ENCODE measurements around the gene TTC31.

Gene TTC31

GRCh38 chr2:74527741-74528140 lies 44.9 kb downstream of the TTC31 start:
- DNase-seq = no peak

GRCh38 chr2:74528600-74529356 lies 45.9 kb downstream of the TTC31 start:
- no peak for DNase-seq

- DNase-seq = peak; percentile 98 to 100
Measured at GRCh38 chr2:74529357-74530238, 46.7 kb downstream of the TTC31 start, which contains the start of the genes AUP1 and HTRA2. Gene AUP1 (minus strand): TSS chr2:74529706. CDS start chr2:74529629, 77 bp downstream. Gene HTRA2 (plus strand): TSS chr2:74529933. CDS start chr2:74530007, 74 bp downstream.

GRCh38 chr2:74530239-74531187 lies 47.6 kb downstream of the TTC31 start:
- peak; percentile 38 to 64 for DNase-seq

- no peak for DNase-seq
Measured at GRCh38 chr2:74531666-74532065, 48.8 kb downstream of the TTC31 start.

GRCh38 chr2:74532222-74532621 lies 49.3 kb downstream of the TTC31 start:
- peak in 1 of 2 donors; percentile 55 for DNase-seq

- DNase-seq = no peak
Measured at GRCh38 chr2:74533464-74533863, 50.6 kb downstream of the TTC31 start.

- DNase-seq = no peak
Measured at GRCh38 chr2:74534411-74534810, 51.5 kb downstream of the TTC31 start.

- DNase-seq = no peak
Measured at GRCh38 chr2:74535440-74535965, 52.6 kb downstream of the TTC31 start.

- DNase-seq = no peak
Measured at GRCh38 chr2:74536166-74536950, 53.5 kb downstream of the TTC31 start.

- no peak for DNase-seq
Measured at GRCh38 chr2:74537140-74537539, 54.3 kb downstream of the TTC31 start.

- no peak for DNase-seq
Measured at GRCh38 chr2:74538881-74539339, 56.0 kb downstream of the TTC31 start.

- no peak for DNase-seq
Measured at GRCh38 chr2:74540291-74540690, 57.4 kb downstream of the TTC31 start.

GRCh38 chr2:74542978-74543377 lies 60.1 kb downstream of the TTC31 start:
- no peak for DNase-seq
